ENCODE data around the gene KRTAP3-1.

- no peak for TF ChIP-seq CTCF (IDR thresholded peaks at IDR 0.05)
- TF ChIP-seq POLR2A (IDR thresholded peaks at IDR 0.05): no peak
Measured at GRCh38 chr17:40993839-40994238, 15.1 kb downstream of the KRTAP3-1 start, which contains the start of gene KRTAP3-3.
